ENCODE measurements around the gene ATXN10.
"Not testable (repeated sequence)": the region's sequence is repeated elsewhere in the genome, so short reads cannot be mapped to it uniquely, and the experiment has no call there.

ATXN10 gene

GRCh38 chr22:45645526-45646414, 25.9 kb upstream of the ATXN10 start:
- Histone ChIP-seq H3K4me3 (ENCODE audit: low read length) (peak overlapping the region; percentile 59), H3K27me3 (ENCODE audit: insufficient read depth, low read length) (peaks cover 36% of the 10 kb centered on the region), H3K27ac (ENCODE audit: low read length) (no peak overlapping the region), H3K36me3 (ENCODE audit: insufficient read depth, low read depth, low read length) (no peaks in the 10 kb centered on the region), H3K4me1 (ENCODE audit: insufficient read depth, low read length) (no peaks in the 10 kb centered on the region), H3K9me3 (ENCODE audit: insufficient read depth, low read depth, low read length) (no peaks in the 10 kb centered on the region), H3K9ac (ENCODE audit: low read depth, low read length) (peak overlapping the region; percentile 48; the same call in 1 of the 2 replicates)

GRCh38 chr22:45647532-45648225, 24.0 kb upstream of the ATXN10 start:
- H3K4me3 ChIP-seq (ENCODE audit: low read length), result no peak overlapping the region
- H3K4me1 ChIP-seq (ENCODE audit: insufficient read depth, low read length), result no peaks in the 10 kb centered on the region
- H3K27ac ChIP-seq (ENCODE audit: low read length), result no peak overlapping the region
- no peaks in the 10 kb centered on the region for H3K9me3 ChIP-seq (ENCODE audit: insufficient read depth, low read depth, low read length)
- H3K27me3 ChIP-seq (ENCODE audit: insufficient read depth, low read length), result peaks cover 30% of the 10 kb centered on the region
- no peaks in the 10 kb centered on the region for H3K36me3 ChIP-seq (ENCODE audit: insufficient read depth, low read depth, low read length)
- no peak overlapping the region for H3K9ac ChIP-seq (ENCODE audit: low read depth, low read length)

GRCh38 chr22:45648301-45649117, 23.1 kb upstream of the ATXN10 start:
- Histone ChIP-seq H3K36me3 (ENCODE audit: insufficient read depth, low read depth, low read length) (no peaks in the 10 kb centered on the region), H3K9ac (ENCODE audit: low read depth, low read length) (no peak overlapping the region), H3K4me3 (ENCODE audit: low read length) (no peak overlapping the region), H3K4me1 (ENCODE audit: insufficient read depth, low read length) (no peaks in the 10 kb centered on the region), H3K9me3 (ENCODE audit: insufficient read depth, low read depth, low read length) (no peaks in the 10 kb centered on the region), H3K27ac (ENCODE audit: low read length) (no peak overlapping the region), H3K27me3 (ENCODE audit: insufficient read depth, low read length) (peaks cover 30% of the 10 kb centered on the region)

- Histone ChIP-seq H3K27me3 (ENCODE audit: insufficient read depth, low read length) (peaks cover 22% of the 10 kb centered on the region), H3K27ac (ENCODE audit: low read length) (no peak overlapping the region), H3K36me3 (ENCODE audit: insufficient read depth, low read depth, low read length) (no peaks in the 10 kb centered on the region), H3K9ac (ENCODE audit: low read depth, low read length) (no peak overlapping the region), H3K4me3 (ENCODE audit: low read length) (no peak overlapping the region), H3K9me3 (ENCODE audit: insufficient read depth, low read depth, low read length) (no peaks in the 10 kb centered on the region), H3K4me1 (ENCODE audit: insufficient read depth, low read length) (no peaks in the 10 kb centered on the region)
These were observed 21.8 kb upstream of the ATXN10 start for GRCh38 chr22:45649809-45650208.

GRCh38 chr22:45650721-45651120, 20.9 kb upstream of the ATXN10 start:
- Histone ChIP-seq H3K4me3 (ENCODE audit: low read length) (no peak overlapping the region), H3K9me3 (ENCODE audit: insufficient read depth, low read depth, low read length) (no peaks in the 10 kb centered on the region), H3K4me1 (ENCODE audit: insufficient read depth, low read length) (no peaks in the 10 kb centered on the region), H3K36me3 (ENCODE audit: insufficient read depth, low read depth, low read length) (no peaks in the 10 kb centered on the region), H3K27me3 (ENCODE audit: insufficient read depth, low read length) (peaks cover 14% of the 10 kb centered on the region), H3K9ac (ENCODE audit: low read depth, low read length) (no peak overlapping the region), H3K27ac (ENCODE audit: low read length) (no peak overlapping the region)

- peaks cover 3% of the 10 kb centered on the region for H3K27me3 ChIP-seq (ENCODE audit: insufficient read depth, low read length)
- H3K4me1 ChIP-seq (ENCODE audit: insufficient read depth, low read length), result no peaks in the 10 kb centered on the region
- H3K9ac ChIP-seq (ENCODE audit: low read depth, low read length), result no peak overlapping the region
- H3K36me3 ChIP-seq (ENCODE audit: insufficient read depth, low read depth, low read length), result no peaks in the 10 kb centered on the region
- H3K9me3 ChIP-seq (ENCODE audit: insufficient read depth, low read depth, low read length), result no peaks in the 10 kb centered on the region
- no peak overlapping the region for H3K27ac ChIP-seq (ENCODE audit: low read length)
- no peak overlapping the region for H3K4me3 ChIP-seq (ENCODE audit: low read length)
These were observed 19.6 kb upstream of the ATXN10 start for GRCh38 chr22:45651931-45652528.

GRCh38 chr22:45656577-45656976, 15.1 kb upstream of the ATXN10 start:
- Histone ChIP-seq H3K27me3 (ENCODE audit: insufficient read depth, low read length) (no peaks in the 10 kb centered on the region; the same call in 1 of the 2 replicates), H3K4me3 (ENCODE audit: low read length) (no peak overlapping the region), H3K9me3 (ENCODE audit: insufficient read depth, low read depth, low read length) (no peaks in the 10 kb centered on the region), H3K9ac (ENCODE audit: low read depth, low read length) (no peak overlapping the region), H3K4me1 (ENCODE audit: insufficient read depth, low read length) (no peaks in the 10 kb centered on the region), H3K36me3 (ENCODE audit: insufficient read depth, low read depth, low read length) (no peaks in the 10 kb centered on the region), H3K27ac (ENCODE audit: low read length) (no peak overlapping the region)

GRCh38 chr22:45657701-45658100, 13.9 kb upstream of the ATXN10 start:
- Histone ChIP-seq H3K9me3 (ENCODE audit: insufficient read depth, low read depth, low read length) (no peaks in the 10 kb centered on the region), H3K4me3 (ENCODE audit: low read length) (no peak overlapping the region), H3K27me3 (ENCODE audit: insufficient read depth, low read length) (no peaks in the 10 kb centered on the region), H3K27ac (ENCODE audit: low read length) (no peak overlapping the region), H3K4me1 (ENCODE audit: insufficient read depth, low read length) (no peaks in the 10 kb centered on the region), H3K36me3 (ENCODE audit: insufficient read depth, low read depth, low read length) (no peaks in the 10 kb centered on the region), H3K9ac (ENCODE audit: low read depth, low read length) (no peak overlapping the region)

GRCh38 chr22:45664136-45664646, 7.4 kb upstream of the ATXN10 start:
- H3K4me3 ChIP-seq (ENCODE audit: low read length), result no peak overlapping the region
- H3K9ac ChIP-seq (ENCODE audit: low read depth, low read length), result no peak overlapping the region
- H3K27ac ChIP-seq (ENCODE audit: low read length), result no peak overlapping the region
- H3K4me1 ChIP-seq (ENCODE audit: insufficient read depth, low read length), result no peaks in the 10 kb centered on the region
- no peaks in the 10 kb centered on the region for H3K9me3 ChIP-seq (ENCODE audit: insufficient read depth, low read depth, low read length)
- no peaks in the 10 kb centered on the region for H3K27me3 ChIP-seq (ENCODE audit: insufficient read depth, low read length)
- H3K36me3 ChIP-seq (ENCODE audit: insufficient read depth, low read depth, low read length), result no peaks in the 10 kb centered on the region

GRCh38 chr22:45667486-45667885, 4.1 kb upstream of the ATXN10 start:
- peaks cover 3% of the 10 kb centered on the region; the same call in 1 of the 2 replicates for H3K4me1 ChIP-seq (ENCODE audit: insufficient read depth, low read length)
- H3K27me3 ChIP-seq (ENCODE audit: insufficient read depth, low read length), result no peaks in the 10 kb centered on the region
- no peak overlapping the region for H3K27ac ChIP-seq (ENCODE audit: low read length)
- no peaks in the 10 kb centered on the region for H3K36me3 ChIP-seq (ENCODE audit: insufficient read depth, low read depth, low read length)
- no peaks in the 10 kb centered on the region for H3K9me3 ChIP-seq (ENCODE audit: insufficient read depth, low read depth, low read length)
- H3K4me3 ChIP-seq (ENCODE audit: low read length), result no peak overlapping the region
- H3K9ac ChIP-seq (ENCODE audit: low read depth, low read length), result no peak overlapping the region

GRCh38 chr22:45670363-45670762, 1.3 kb upstream of the ATXN10 start:
- not testable (repeated sequence) for H3K9ac ChIP-seq (ENCODE audit: low read depth, low read length); H3K4me3 ChIP-seq (ENCODE audit: low read length); H3K27ac ChIP-seq (ENCODE audit: low read length)

More at GRCh38 chr22:45670363-45670762, 1.3 kb upstream of the ATXN10 start:
- H3K4me1 ChIP-seq (ENCODE audit: insufficient read depth, low read length), result peaks cover 13% of the 10 kb centered on the region
- H3K36me3 ChIP-seq (ENCODE audit: insufficient read depth, low read depth, low read length); H3K9me3 ChIP-seq (ENCODE audit: insufficient read depth, low read depth, low read length); H3K27me3 ChIP-seq (ENCODE audit: insufficient read depth, low read length): not testable (repeated sequence)
